ENCODE data around the gene MLF2. TPM values are rescaled to one million over a fixed set of nuclear protein-coding genes. Genes with fewer than 3 reads are reported as not detected.

Gene MLF2
- total and polyA plus RNA-seq, 10 of the 15 experiments (the other 5 are each of a cell fraction or from before 2014, with no cell fraction given): 13.5 to 222 (median 130) TPM

DNA sequence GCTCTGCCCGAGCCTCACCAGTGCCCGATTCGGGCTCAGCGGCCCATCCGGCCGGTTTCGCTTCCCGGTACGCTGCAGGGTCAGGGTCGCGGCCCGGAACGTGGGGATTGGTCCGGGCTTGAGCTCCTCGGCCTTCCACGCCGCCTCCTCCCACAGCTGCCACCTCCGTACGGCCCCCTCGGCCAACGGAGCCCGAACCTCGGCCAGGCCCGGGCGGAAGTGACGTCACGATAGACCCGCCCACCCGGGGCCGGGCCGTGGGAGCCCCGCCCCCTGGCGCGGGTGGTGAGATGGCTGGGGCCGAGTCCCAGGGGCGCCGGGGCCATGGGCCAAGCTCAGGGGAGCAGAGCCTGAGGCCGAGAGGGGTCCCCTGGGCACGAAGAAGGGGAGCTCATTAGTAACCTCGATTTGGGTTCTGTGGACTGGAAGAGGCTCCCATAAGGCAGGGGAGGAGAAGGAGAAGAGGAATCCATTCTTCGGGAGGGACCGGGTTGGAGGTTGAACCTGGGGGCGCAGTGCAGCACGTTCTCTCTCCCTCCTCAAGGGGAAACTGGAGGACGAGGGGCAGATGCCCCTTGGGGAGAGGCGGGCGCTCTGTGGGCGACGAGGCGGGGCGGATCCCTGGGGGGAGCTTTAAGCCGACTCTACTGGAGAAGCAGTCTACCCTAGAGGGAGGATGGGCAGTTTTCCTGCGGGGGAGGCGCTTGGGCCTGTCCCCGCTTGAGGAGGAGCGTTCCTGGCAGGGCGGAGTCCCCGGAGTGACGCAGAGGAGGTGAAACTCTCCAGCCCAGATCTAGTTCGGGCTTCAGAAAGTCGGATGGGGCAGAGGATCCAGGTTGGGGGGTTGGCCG, at the start of gene MLF2 (continued):
- TF ChIP-seq TCF7 (IDR thresholded peaks at IDR 0.05; ENCODE audit: borderline replicate concordance) (no peak), TCF12 (IDR thresholded peaks at IDR 0.05; ENCODE audit: low read depth, low read length) (peak; percentile 68; the same call in 1 of the 2 replicates), SREBF1 (IDR thresholded peaks at IDR 0.05; ENCODE audit: low read length) (no peak), BACH1 (IDR thresholded peaks at IDR 0.05; ENCODE audit: borderline replicate concordance) (peak; percentile 69), POLR2AphosphoS2 (IDR thresholded peaks at IDR 0.05; ENCODE audit: low read depth, low read length) (peak; percentile 80), DPF2 (IDR thresholded peaks at IDR 0.05) (peak; percentile 39), FOXM1 (IDR thresholded peaks at IDR 0.05; ENCODE audit: low read depth, low read length) (no peak), IKZF2 (IDR thresholded peaks at IDR 0.05) (peak; percentile 65 to 75; a peak in 3 of 4 replicates), EZH2 (IDR thresholded peaks at IDR 0.05; ENCODE audit: borderline replicate concordance, control insufficient read depth, low read depth, low read length) (no peak), FOXK2 (IDR thresholded peaks at IDR 0.05) (no peak), KAT2A (conservative IDR thresholded peaks at IDR 0.05; ENCODE audit: control insufficient read depth, low read depth, low read length) (no peak), PAX8 (IDR thresholded peaks at IDR 0.05) (no peak), CBX3 (IDR thresholded peaks at IDR 0.05; ENCODE audit: borderline replicate concordance, low read depth) (no peak), JUND (IDR thresholded peaks at IDR 0.05; ENCODE audit: low read depth, low read length) (peak; percentile 52; the same call in 1 of the 2 replicates), SMAD5 (IDR thresholded peaks at IDR 0.05; ENCODE audit: low read depth) (peak; percentile 72; the same call in 1 of the 2 replicates), YY1 (IDR thresholded peaks at IDR 0.05; ENCODE audit: low read depth, low read length) (peak; percentile 75; the same call in 1 of the 2 replicates), ESRRA (IDR thresholded peaks at IDR 0.05; ENCODE audit: low read length) (no peak), SIX5 (IDR thresholded peaks at IDR 0.05; ENCODE audit: low read depth, low read length, severe bottlenecking) (peak; percentile 22), FOS (IDR thresholded peaks at IDR 0.05; ENCODE audit: borderline replicate concordance, extremely low read depth, insufficient read length) (no peak), RELA (IDR thresholded peaks at IDR 0.05; ENCODE audit: borderline replicate concordance, partially characterized antibody) (peak; percentile 50), POLR2A (IDR thresholded peaks at IDR 0.05; ENCODE audit: low read depth, low read length) (peak; percentile 93)
- TF ChIP-seq, protein P1, sequence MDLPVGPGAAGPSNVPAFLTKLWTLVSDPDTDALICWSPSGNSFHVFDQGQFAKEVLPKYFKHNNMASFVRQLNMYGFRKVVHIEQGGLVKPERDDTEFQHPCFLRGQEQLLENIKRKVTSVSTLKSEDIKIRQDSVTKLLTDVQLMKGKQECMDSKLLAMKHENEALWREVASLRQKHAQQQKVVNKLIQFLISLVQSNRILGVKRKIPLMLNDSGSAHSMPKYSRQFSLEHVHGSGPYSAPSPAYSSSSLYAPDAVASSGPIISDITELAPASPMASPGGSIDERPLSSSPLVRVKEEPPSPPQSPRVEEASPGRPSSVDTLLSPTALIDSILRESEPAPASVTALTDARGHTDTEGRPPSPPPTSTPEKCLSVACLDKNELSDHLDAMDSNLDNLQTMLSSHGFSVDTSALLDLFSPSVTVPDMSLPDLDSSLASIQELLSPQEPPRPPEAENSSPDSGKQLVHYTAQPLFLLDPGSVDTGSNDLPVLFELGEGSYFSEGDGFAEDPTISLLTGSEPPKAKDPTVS (IDR thresholded peaks at IDR 0.05; ENCODE audit: low read depth, low read length): no peak
- TF ChIP-seq, protein P2, sequence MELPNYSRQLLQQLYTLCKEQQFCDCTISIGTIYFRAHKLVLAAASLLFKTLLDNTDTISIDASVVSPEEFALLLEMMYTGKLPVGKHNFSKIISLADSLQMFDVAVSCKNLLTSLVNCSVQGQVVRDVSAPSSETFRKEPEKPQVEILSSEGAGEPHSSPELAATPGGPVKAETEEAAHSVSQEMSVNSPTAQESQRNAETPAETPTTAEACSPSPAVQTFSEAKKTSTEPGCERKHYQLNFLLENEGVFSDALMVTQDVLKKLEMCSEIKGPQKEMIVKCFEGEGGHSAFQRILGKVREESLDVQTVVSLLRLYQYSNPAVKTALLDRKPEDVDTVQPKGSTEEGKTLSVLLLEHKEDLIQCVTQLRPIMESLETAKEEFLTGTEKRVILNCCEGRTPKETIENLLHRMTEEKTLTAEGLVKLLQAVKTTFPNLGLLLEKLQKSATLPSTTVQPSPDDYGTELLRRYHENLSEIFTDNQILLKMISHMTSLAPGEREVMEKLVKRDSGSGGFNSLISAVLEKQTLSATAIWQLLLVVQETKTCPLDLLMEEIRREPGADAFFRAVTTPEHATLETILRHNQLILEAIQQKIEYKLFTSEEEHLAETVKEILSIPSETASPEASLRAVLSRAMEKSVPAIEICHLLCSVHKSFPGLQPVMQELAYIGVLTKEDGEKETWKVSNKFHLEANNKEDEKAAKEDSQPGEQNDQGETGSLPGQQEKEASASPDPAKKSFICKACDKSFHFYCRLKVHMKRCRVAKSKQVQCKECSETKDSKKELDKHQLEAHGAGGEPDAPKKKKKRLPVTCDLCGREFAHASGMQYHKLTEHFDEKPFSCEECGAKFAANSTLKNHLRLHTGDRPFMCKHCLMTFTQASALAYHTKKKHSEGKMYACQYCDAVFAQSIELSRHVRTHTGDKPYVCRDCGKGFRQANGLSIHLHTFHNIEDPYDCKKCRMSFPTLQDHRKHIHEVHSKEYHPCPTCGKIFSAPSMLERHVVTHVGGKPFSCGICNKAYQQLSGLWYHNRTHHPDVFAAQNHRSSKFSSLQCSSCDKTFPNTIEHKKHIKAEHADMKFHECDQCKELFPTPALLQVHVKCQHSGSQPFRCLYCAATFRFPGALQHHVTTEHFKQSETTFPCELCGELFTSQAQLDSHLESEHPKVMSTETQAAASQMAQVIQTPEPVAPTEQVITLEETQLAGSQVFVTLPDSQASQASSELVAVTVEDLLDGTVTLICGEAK (IDR thresholded peaks at IDR 0.05; ENCODE audit: borderline replicate concordance): peak; percentile 68
- TF ChIP-seq, protein P3, sequence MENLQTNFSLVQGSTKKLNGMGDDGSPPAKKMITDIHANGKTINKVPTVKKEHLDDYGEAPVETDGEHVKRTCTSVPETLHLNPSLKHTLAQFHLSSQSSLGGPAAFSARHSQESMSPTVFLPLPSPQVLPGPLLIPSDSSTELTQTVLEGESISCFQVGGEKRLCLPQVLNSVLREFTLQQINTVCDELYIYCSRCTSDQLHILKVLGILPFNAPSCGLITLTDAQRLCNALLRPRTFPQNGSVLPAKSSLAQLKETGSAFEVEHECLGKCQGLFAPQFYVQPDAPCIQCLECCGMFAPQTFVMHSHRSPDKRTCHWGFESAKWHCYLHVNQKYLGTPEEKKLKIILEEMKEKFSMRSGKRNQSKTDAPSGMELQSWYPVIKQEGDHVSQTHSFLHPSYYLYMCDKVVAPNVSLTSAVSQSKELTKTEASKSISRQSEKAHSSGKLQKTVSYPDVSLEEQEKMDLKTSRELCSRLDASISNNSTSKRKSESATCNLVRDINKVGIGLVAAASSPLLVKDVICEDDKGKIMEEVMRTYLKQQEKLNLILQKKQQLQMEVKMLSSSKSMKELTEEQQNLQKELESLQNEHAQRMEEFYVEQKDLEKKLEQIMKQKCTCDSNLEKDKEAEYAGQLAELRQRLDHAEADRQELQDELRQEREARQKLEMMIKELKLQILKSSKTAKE (IDR thresholded peaks at IDR 0.05; ENCODE audit: low read depth, poor library complexity, severe bottlenecking): peak; percentile 60

Measured in GM12878 (cell line).